ENCODE data around the gene AQP12B. TPM values are rescaled to one million over a fixed set of nuclear protein-coding genes. Genes with fewer than 3 reads are reported as not detected.
A peak's percentile ranks its signal among the peaks of the same experiment; 100 is the strongest.

The AQP12B gene
- polyA plus RNA-seq, 1 donor from 2014 or later = not detected

- no peaks in the 10 kb centered on the region for H3F3A ChIP-seq (ENCODE audit: insufficient read depth, low read length, poor library complexity, severe bottlenecking)
- H3K79me2 ChIP-seq (replicated peaks; ENCODE audit: insufficient read depth, low read length) = no peaks in the 10 kb centered on the region
- no peaks in the 10 kb centered on the region for H3K9me3 ChIP-seq (ENCODE audit: low read length)
- H3K36me3 ChIP-seq (ENCODE audit: insufficient read depth, low read length) = no peaks in the 10 kb centered on the region
- H3K9ac ChIP-seq (ENCODE audit: low read length) = no peak overlapping the region
- H3K27me3 ChIP-seq (ENCODE audit: insufficient read depth, low read depth, low read length) = no peaks in the 10 kb centered on the region
- no peak overlapping the region for H2AFZ ChIP-seq (ENCODE audit: low read depth, low read length)
- no peak overlapping the region for H3K4me2 ChIP-seq (ENCODE audit: low read length)
- H3K9me2 ChIP-seq (ENCODE audit: insufficient read depth, low read length) = no peaks in the 10 kb centered on the region
- no peak overlapping the region for H3K27ac ChIP-seq (ENCODE audit: low read length)
- no peaks in the 10 kb centered on the region for H4K20me1 ChIP-seq (ENCODE audit: insufficient read depth)
- H3K4me3 ChIP-seq (ENCODE audit: low read length) = no peak overlapping the region
- peak; percentile 3 for TF ChIP-seq POLR2AphosphoS5 (IDR thresholded peaks at IDR 0.05)
- TF ChIP-seq SMC3 (conservative IDR thresholded peaks at IDR 0.05; ENCODE audit: poor library complexity) = no peak
- TF ChIP-seq RAD21 (conservative IDR thresholded peaks at IDR 0.05) = no peak
- no peak for TF ChIP-seq TAF1 (IDR thresholded peaks at IDR 0.05; ENCODE audit: low read depth)
- no peak for TF ChIP-seq EP300 (conservative IDR thresholded peaks at IDR 0.05; ENCODE audit: poor library complexity, severe bottlenecking)
Observed at GRCh38 chr2:240713071-240713927, 30.6 kb upstream of the AQP12B start.

DNA sequence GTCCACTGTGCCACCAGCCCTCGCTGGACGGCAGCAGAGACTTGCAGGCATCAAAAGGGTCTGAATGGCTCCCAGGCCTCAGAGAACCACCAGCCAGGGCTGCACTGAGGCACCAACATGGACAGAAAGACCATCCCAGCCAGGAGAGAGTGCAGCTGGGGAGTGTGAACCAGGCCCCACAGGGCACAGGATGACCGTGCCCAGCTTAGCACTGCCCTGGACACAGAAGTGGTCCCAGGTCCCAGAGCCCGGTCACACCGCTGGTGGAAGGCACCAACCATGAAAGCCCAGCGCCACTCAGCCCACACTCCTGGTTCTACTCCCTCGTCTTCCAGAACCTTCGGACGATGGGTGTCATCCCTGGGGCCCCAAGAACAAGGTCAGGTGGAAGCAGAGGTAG, 29.4 kb upstream of the AQP12B start:
- no peak overlapping the region for H3K4me2 ChIP-seq (ENCODE audit: low read length)
- TF ChIP-seq REST (IDR thresholded peaks at IDR 0.05; ENCODE audit: borderline replicate concordance) = no peak
- no peak for TF ChIP-seq CTCF (IDR thresholded peaks at IDR 0.05; ENCODE audit: poor library complexity, severe bottlenecking)
- TF ChIP-seq MXI1 (conservative IDR thresholded peaks at IDR 0.05; ENCODE audit: poor library complexity, severe bottlenecking) = no peak
- TF ChIP-seq EP300 (conservative IDR thresholded peaks at IDR 0.05; ENCODE audit: poor library complexity, severe bottlenecking) = no peak
- TF ChIP-seq TAF1 (IDR thresholded peaks at IDR 0.05; ENCODE audit: low read depth) = no peak
- no peak for TF ChIP-seq POLR2AphosphoS5 (IDR thresholded peaks at IDR 0.05)
- no peak for TF ChIP-seq SMC3 (conservative IDR thresholded peaks at IDR 0.05; ENCODE audit: poor library complexity)
- H3K27me3 ChIP-seq (ENCODE audit: insufficient read depth, low read depth, low read length) = no peaks in the 10 kb centered on the region
- H3K27ac ChIP-seq (ENCODE audit: low read length) = no peak overlapping the region
- no peaks in the 10 kb centered on the region for H3K36me3 ChIP-seq (ENCODE audit: insufficient read depth, low read length)
- H3K9me3 ChIP-seq (ENCODE audit: low read length) = no peaks in the 10 kb centered on the region
- H4K20me1 ChIP-seq (ENCODE audit: insufficient read depth) = no peaks in the 10 kb centered on the region
- no peak overlapping the region for H3K4me3 ChIP-seq (ENCODE audit: low read length)
- no peaks in the 10 kb centered on the region for H3K79me2 ChIP-seq (replicated peaks; ENCODE audit: insufficient read depth, low read length)
- no peak overlapping the region for H2AFZ ChIP-seq (ENCODE audit: low read depth, low read length)
- no peaks in the 10 kb centered on the region for H3F3A ChIP-seq (ENCODE audit: insufficient read depth, low read length, poor library complexity, severe bottlenecking)
- no peak overlapping the region for H3K9ac ChIP-seq (ENCODE audit: low read length)
- no peaks in the 10 kb centered on the region for H3K9me2 ChIP-seq (ENCODE audit: insufficient read depth, low read length)
